A549 (cell line): Measurements from ENCODE around the gene OR5L1.
A peak's percentile ranks its signal among the peaks of the same experiment; 100 is the strongest.

Experiments used
- BHLHE40 ChIP-seq: IDR thresholded peaks from 2 replicates; pipeline ENCODE4 v1.6.1; 2012; ENCODE audit warnings: low read depth, low read length, inconsistent platforms
- EP300 ChIP-seq, 2 experiments: fragments of >200 bp; sonication (Bioruptor Twin); formaldehyde crosslinking; IDR thresholded peaks; 2 replicates in 1 of 2; 3 replicates in 1 of 2; pipeline ENCODE4 v1.6.1; 2016 to 2017
- FOSB ChIP-seq: fragments of 250-450 bp; sonication (Bioruptor Pico); IDR thresholded peaks from 2 replicates; pipeline ENCODE4 v1.5.0; 2020; ENCODE audit warnings: mild to moderate bottlenecking, moderate library complexity
- NR3C1 ChIP-seq: fragments of >200 bp; sonication (Bioruptor Twin); formaldehyde crosslinking; IDR thresholded peaks from 3 replicates; pipeline ENCODE4 v1.6.1; 2017
- POLR2A ChIP-seq: IDR thresholded peaks from 2 replicates; pipeline ENCODE4 v1.6.1; 2012; ENCODE audit warnings: mild to moderate bottlenecking, low read length
- SREBF2 ChIP-seq: fragments of 450-650 bp; IDR thresholded peaks from 2 replicates; pipeline ENCODE4 v1.6.1; 2014; ENCODE audit warnings: mild to moderate bottlenecking, moderate library complexity
- ZFP36 ChIP-seq: fragments of 450-650 bp; IDR thresholded peaks from 2 replicates; pipeline ENCODE4 v1.6.1; 2014; ENCODE audit warnings: borderline replicate concordance; ENCODE audit not compliant: partially characterized antibody
- TF ChIP-seq, protein P1 (sequence below): fragments of >200 bp; sonication (Bioruptor Twin); formaldehyde crosslinking; IDR thresholded peaks from 3 replicates; pipeline ENCODE4 v1.5.1; 2016
- TF ChIP-seq, protein P2 (sequence below): IDR thresholded peaks from 2 replicates; pipeline ENCODE4 v1.6.1; 2012
- TF ChIP-seq, protein P3 (sequence below): fragments of 250-450 bp; sonication (Bioruptor Pico); IDR thresholded peaks from 2 replicates; pipeline ENCODE4 v1.5.0; 2020; ENCODE audit warnings: low read depth, mild to moderate bottlenecking, moderate library complexity

DNA sequence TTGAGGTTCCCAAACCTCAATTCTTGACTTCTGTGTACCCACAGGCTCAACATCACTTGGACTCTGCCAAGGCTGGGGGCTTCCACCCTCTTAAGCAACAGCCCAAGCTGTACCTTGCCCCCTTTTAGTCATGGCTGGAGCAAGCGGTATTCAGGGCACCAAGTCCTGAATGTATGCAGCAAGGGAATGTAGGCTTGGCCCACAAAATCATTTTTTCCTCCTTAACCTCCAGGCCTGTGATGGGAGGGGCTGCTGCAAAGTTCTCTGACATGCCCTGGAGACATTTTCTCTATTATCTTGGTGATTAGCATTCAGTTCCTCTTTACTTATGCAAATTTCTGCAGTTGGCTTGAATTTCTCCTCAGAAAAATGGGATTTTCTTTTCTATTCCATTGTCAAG, 4.9 kb upstream of the OR5L1 start:
- TF ChIP-seq NR3C1 = no peak
- no peak for TF ChIP-seq FOSB (CRISPR knock-in tag)
- TF ChIP-seq, protein P1, sequence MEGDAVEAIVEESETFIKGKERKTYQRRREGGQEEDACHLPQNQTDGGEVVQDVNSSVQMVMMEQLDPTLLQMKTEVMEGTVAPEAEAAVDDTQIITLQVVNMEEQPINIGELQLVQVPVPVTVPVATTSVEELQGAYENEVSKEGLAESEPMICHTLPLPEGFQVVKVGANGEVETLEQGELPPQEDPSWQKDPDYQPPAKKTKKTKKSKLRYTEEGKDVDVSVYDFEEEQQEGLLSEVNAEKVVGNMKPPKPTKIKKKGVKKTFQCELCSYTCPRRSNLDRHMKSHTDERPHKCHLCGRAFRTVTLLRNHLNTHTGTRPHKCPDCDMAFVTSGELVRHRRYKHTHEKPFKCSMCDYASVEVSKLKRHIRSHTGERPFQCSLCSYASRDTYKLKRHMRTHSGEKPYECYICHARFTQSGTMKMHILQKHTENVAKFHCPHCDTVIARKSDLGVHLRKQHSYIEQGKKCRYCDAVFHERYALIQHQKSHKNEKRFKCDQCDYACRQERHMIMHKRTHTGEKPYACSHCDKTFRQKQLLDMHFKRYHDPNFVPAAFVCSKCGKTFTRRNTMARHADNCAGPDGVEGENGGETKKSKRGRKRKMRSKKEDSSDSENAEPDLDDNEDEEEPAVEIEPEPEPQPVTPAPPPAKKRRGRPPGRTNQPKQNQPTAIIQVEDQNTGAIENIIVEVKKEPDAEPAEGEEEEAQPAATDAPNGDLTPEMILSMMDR = no peak
- no peak for TF ChIP-seq EP300 (IDR thresholded peaks at IDR 0.05)
- TF ChIP-seq, protein P2, sequence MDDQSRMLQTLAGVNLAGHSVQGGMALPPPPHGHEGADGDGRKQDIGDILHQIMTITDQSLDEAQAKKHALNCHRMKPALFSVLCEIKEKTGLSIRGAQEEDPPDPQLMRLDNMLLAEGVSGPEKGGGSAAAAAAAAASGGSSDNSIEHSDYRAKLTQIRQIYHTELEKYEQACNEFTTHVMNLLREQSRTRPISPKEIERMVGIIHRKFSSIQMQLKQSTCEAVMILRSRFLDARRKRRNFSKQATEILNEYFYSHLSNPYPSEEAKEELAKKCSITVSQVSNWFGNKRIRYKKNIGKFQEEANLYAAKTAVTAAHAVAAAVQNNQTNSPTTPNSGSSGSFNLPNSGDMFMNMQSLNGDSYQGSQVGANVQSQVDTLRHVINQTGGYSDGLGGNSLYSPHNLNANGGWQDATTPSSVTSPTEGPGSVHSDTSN = no peak
- TF ChIP-seq, protein P3, sequence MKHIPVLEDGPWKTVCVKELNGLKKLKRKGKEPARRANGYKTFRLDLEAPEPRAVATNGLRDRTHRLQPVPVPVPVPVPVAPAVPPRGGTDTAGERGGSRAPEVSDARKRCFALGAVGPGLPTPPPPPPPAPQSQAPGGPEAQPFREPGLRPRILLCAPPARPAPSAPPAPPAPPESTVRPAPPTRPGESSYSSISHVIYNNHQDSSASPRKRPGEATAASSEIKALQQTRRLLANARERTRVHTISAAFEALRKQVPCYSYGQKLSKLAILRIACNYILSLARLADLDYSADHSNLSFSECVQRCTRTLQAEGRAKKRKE (CRISPR knock-in tag) = no peak
- peak; percentile 66 for TF ChIP-seq ZFP36
- no peak for TF ChIP-seq SREBF2
- TF ChIP-seq BHLHE40 = no peak
- no peak for TF ChIP-seq POLR2A
